IMR-90 (cell line): ENCODE measurements around the gene MAMDC4. TPM values are rescaled to one million over a fixed set of nuclear protein-coding genes. Genes with fewer than 3 reads are reported as not detected.

Experiments used
- ATAC-seq: fragments of 200-7000 bp; cut with Tn5 transposase; 2 replicates; pipeline ENCODE4 v1.9.1; 2020; ENCODE audit warnings: low read depth, mild to moderate bottlenecking, moderate library complexity
- BruUV-seq: library from RNA; stranded (reverse); fragments of 400-500 nt; replicated peaks from 2 replicates; lab custom pipeline; 2021; lab: Mats Ljungman, UMichigan
- CTCF ChIA-PET: fragments of 300-600 bp; formaldehyde crosslinking; extraction: SDS; loops from one replicate; lab custom pipeline; 2021; ENCODE audit warnings: antibody characterized with exemption; lab: Yijun Ruan, JAX
- POLR2A ChIA-PET: fragments of 300-600 bp; sonication (Branson Sonifier 250); formaldehyde crosslinking; loops from one replicate; lab custom pipeline; 2022; ENCODE audit warnings: antibody characterized with exemption; ENCODE audit not compliant: unreplicated experiment; lab: Charles Lee
- DNase-seq: peaks from one replicate; pipeline ENCODE4 v3.0.0; 2013
- H2AFZ ChIP-seq: replicated peaks from 2 replicates; pipeline ENCODE3; 2013; ENCODE audit warnings: low read length, mild to moderate bottlenecking; ENCODE audit not compliant: poor library complexity
- H2AK5ac ChIP-seq: 2 replicates; pipeline ENCODE4 v1.6.1; 2013; ENCODE audit warnings: low read depth, low read length, inconsistent platforms
- H2AK9ac ChIP-seq: replicated peaks from 2 replicates; pipeline ENCODE3; 2013; ENCODE audit warnings: mild to moderate bottlenecking, low read depth, low read length, moderate library complexity; ENCODE audit not compliant: poor library complexity
- H2BK120ac ChIP-seq: 2 replicates; pipeline ENCODE4 v1.6.1; 2013; ENCODE audit warnings: low read depth, low read length, inconsistent platforms
- H2BK15ac ChIP-seq: 3 replicates; pipeline ENCODE4 v1.6.1; 2013; ENCODE audit warnings: low read depth, low read length, inconsistent platforms
- H2BK20ac ChIP-seq: 2 replicates; pipeline ENCODE4 v1.6.1; 2013; ENCODE audit warnings: low read depth, mild to moderate bottlenecking, inconsistent platforms, low read length, moderate library complexity
- H2BK5ac ChIP-seq: 2 replicates; pipeline ENCODE4 v1.6.1; 2013; ENCODE audit warnings: mild to moderate bottlenecking, low read depth, low read length, inconsistent platforms; ENCODE audit not compliant: poor library complexity, severe bottlenecking
- H3K14ac ChIP-seq: replicated peaks from 2 replicates; pipeline ENCODE4 v1.6.1; 2013; ENCODE audit warnings: low read depth, low read length, inconsistent platforms
- H3K18ac ChIP-seq: 2 replicates; pipeline ENCODE4 v1.6.1; 2013; ENCODE audit warnings: low read depth, low read length, control low read depth
- H3K23ac ChIP-seq: 2 replicates; pipeline ENCODE4 v1.6.1; 2013; ENCODE audit warnings: low read depth, low read length, inconsistent platforms
- H3K27ac ChIP-seq: 2 replicates; pipeline ENCODE4 v1.5.1; 2013; ENCODE audit warnings: mild to moderate bottlenecking, control low read depth, low read length; ENCODE audit not compliant: insufficient read depth
- H3K27me3 ChIP-seq: 2 replicates; pipeline ENCODE4 v1.6.1; 2013; ENCODE audit warnings: low read length; ENCODE audit not compliant: control insufficient read depth, insufficient read depth
- H3K36me3 ChIP-seq: 2 replicates; pipeline ENCODE4 v1.6.1; 2013; ENCODE audit warnings: low read length, mixed read lengths; ENCODE audit not compliant: control insufficient read depth, insufficient read depth
- H3K4ac ChIP-seq: 2 replicates; pipeline ENCODE4 v1.6.1; 2013; ENCODE audit warnings: low read depth, low read length, inconsistent platforms
- H3K4me1 ChIP-seq: 2 replicates; pipeline ENCODE4 v1.6.1; 2013; ENCODE audit warnings: low read length, mixed read lengths; ENCODE audit not compliant: control insufficient read depth, insufficient read depth
- H3K4me2 ChIP-seq: 2 replicates; pipeline ENCODE4 v1.6.1; 2013; ENCODE audit warnings: low read depth, mild to moderate bottlenecking, control low read depth, low read length, moderate library complexity
- H3K4me3 ChIP-seq: 2 replicates; pipeline ENCODE4 v1.5.1; 2013; ENCODE audit warnings: low read depth, mild to moderate bottlenecking, control low read depth, low read length, moderate library complexity; ENCODE audit not compliant: insufficient read depth
- H3K56ac ChIP-seq: 2 replicates; pipeline ENCODE4 v1.6.1; 2013; ENCODE audit warnings: low read length, inconsistent platforms; ENCODE audit not compliant: insufficient read depth; ENCODE audit errors: extremely low read depth
- H3K79me1 ChIP-seq, 2 experiments: 2 replicates each; pipeline ENCODE4 v1.6.1; 2013; ENCODE audit warnings: low read length in 2 of 2, inconsistent platforms in 1 of 2, low read depth in 1 of 2
- H3K9ac ChIP-seq: 2 replicates; pipeline ENCODE4 v1.6.1; 2013; ENCODE audit warnings: low read depth, low read length, control low read depth
- H3K9me1 ChIP-seq: 2 replicates; pipeline ENCODE4 v1.6.1; 2013; ENCODE audit warnings: low read length, inconsistent platforms; ENCODE audit not compliant: insufficient read depth
- H3K9me3 ChIP-seq: 2 replicates; pipeline ENCODE4 v1.6.1; 2013; ENCODE audit warnings: low read length; ENCODE audit not compliant: control insufficient read depth, insufficient read depth
- H4K20me1 ChIP-seq: 2 replicates; pipeline ENCODE4 v1.6.1; 2013; ENCODE audit warnings: low read length, inconsistent platforms; ENCODE audit not compliant: insufficient read depth
- H4K5ac ChIP-seq: 2 replicates; pipeline ENCODE4 v1.6.1; 2013; ENCODE audit warnings: mild to moderate bottlenecking, low read depth, low read length, control low read depth
- H4K8ac ChIP-seq, 2 experiments: 2 replicates each; pipeline ENCODE4 v1.6.1; 2013; ENCODE audit warnings: low read depth in 2 of 2, low read length in 2 of 2, control low read depth in 1 of 2, inconsistent platforms in 1 of 2
- H4K91ac ChIP-seq: 2 replicates; pipeline ENCODE4 v1.6.1; 2013; ENCODE audit warnings: low read depth, low read length, inconsistent platforms; ENCODE audit not compliant: insufficient read depth
- CHD1 ChIP-seq: IDR thresholded peaks from 2 replicates; pipeline ENCODE4 v1.6.1; 2012; ENCODE audit warnings: low read depth, low read length, improper control_type of control experiment
- ELK1 ChIP-seq: fragments of 150-350 bp; IDR thresholded peaks from 2 replicates; pipeline ENCODE4 v1.6.1; 2016; ENCODE audit warnings: low read depth, mild to moderate bottlenecking, low read length, moderate library complexity, borderline replicate concordance
- MAFK ChIP-seq: IDR thresholded peaks from 2 replicates; pipeline ENCODE4 v1.6.1; 2012; ENCODE audit warnings: low read depth, low read length, improper control_type of control experiment
- MXI1 ChIP-seq: IDR thresholded peaks from 2 replicates; pipeline ENCODE4 v1.6.1; 2012; ENCODE audit warnings: low read depth, mild to moderate bottlenecking, low read length, moderate library complexity, borderline replicate concordance
- RFX5 ChIP-seq: IDR thresholded peaks from 2 replicates; pipeline ENCODE4 v1.8.0; 2012; ENCODE audit warnings: low read depth, mild to moderate bottlenecking, low read length, moderate library complexity
- SMC3 ChIP-seq: fragments of 150-350 bp; IDR thresholded peaks from 2 replicates; pipeline ENCODE4 v1.6.1; 2016; ENCODE audit warnings: low read depth, mild to moderate bottlenecking, antibody characterized with exemption, low read length, moderate library complexity
- USF2 ChIP-seq: fragments of 150-350 bp; IDR thresholded peaks from 2 replicates; pipeline ENCODE4 v1.6.1; 2017; ENCODE audit warnings: mild to moderate bottlenecking, antibody characterized with exemption, low read length, low read depth
- WGBS, 2 experiments: methylation state at CpG; one replicate each; pipeline versions ENCODE4 v1.1.5 to v1.1.7; 2013; ENCODE audit warnings: missing lambda C conversion rate in 2 of 2; ENCODE audit not compliant: insufficient read length in 1 of 2; ENCODE audit errors: extremely low coverage in 2 of 2; 5-methylcytosine and 5-hydroxymethylcytosine counted together
- dilution Hi-C: fragments of 300-500 bp; cut with HindIII; formaldehyde crosslinking; loops from one replicate; pipeline ENCODE4 v1.14.3; 2018; ENCODE audit warnings: low sequenced_read_pairs; ENCODE audit not compliant: unreplicated experiment
- in situ Hi-C: fragments of 300-500 bp; cut with MboI; formaldehyde crosslinking; loops from 3 replicates; pipeline ENCODE4 v1.14.3; 2019; ENCODE audit warnings: low sequenced_read_pairs, inconsistent platforms, mixed read lengths
- intact Hi-C: fragments of 100-400 bp; cut with micrococcal nuclease; formaldehyde crosslinking; loops from 2 replicates; pipeline ENCODE4 v1.10.0; 2022
- polyA plus RNA-seq, 3 experiments: library from polyadenylated mRNA; depleted of rRNA; stranded (reverse); fragments of >200 nt; gene quantifications; 2 replicates each; pipeline ENCODE4 v1.2.3, GENCODE V29; 2012; ENCODE audit warnings: low replicate concordance in 1 of 3
- total RNA-seq: library from RNA; depleted of rRNA; stranded (reverse); fragments of >200 nt; gene quantifications from 2 replicates; pipeline ENCODE4 v1.2.3, GENCODE V29; 2012
- TF ChIP-seq, protein P1 (sequence below): conservative IDR thresholded peaks from 2 replicates; pipeline ENCODE4 v1.5.1; 2012; ENCODE audit warnings: mild to moderate bottlenecking, low read depth, low read length, improper control_type of control experiment

The MAMDC4 gene
- total and polyA plus RNA-seq, 2 of the 4 experiments (the other 2 are of a cell fraction) = 0.18 to 3.5 TPM

DNA sequence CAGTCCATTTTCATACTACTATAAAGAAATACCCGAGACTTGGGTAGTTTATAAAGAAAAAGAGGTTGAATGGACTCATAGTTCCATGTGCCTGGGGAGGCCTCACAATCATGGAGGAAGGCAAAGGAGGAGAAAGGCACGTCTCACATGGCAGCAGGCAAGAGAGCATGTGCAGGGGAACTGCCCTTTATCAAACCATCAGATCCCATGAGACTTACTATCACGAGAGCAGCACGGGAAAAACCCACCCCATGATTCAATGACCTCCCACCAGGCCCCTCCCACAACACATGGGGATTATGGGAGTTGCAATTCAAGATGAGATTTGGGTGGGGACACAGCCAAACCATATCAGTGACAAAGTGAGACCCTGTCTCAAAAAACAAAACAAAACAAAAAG lies 54.1 kb downstream of the MAMDC4 start:
- H4K91ac ChIP-seq = no peak overlapping the region
- no peak overlapping the region for H2BK20ac ChIP-seq
- dilution Hi-C loops = no loop called here
- H3K9me3 ChIP-seq = no peaks in the 10 kb centered on the region
- H2AFZ ChIP-seq = no peak overlapping the region
- no peak overlapping the region for H4K5ac ChIP-seq
- in situ Hi-C loops = no loop called here
- no peak overlapping the region for H3K4me2 ChIP-seq
- H4K8ac ChIP-seq = no peak overlapping the region
- ATAC-seq = no peak
- H3K56ac ChIP-seq = no peak overlapping the region
- H3K4me1 ChIP-seq = peaks cover 13% of the 10 kb centered on the region
- TF ChIP-seq, protein P1, sequence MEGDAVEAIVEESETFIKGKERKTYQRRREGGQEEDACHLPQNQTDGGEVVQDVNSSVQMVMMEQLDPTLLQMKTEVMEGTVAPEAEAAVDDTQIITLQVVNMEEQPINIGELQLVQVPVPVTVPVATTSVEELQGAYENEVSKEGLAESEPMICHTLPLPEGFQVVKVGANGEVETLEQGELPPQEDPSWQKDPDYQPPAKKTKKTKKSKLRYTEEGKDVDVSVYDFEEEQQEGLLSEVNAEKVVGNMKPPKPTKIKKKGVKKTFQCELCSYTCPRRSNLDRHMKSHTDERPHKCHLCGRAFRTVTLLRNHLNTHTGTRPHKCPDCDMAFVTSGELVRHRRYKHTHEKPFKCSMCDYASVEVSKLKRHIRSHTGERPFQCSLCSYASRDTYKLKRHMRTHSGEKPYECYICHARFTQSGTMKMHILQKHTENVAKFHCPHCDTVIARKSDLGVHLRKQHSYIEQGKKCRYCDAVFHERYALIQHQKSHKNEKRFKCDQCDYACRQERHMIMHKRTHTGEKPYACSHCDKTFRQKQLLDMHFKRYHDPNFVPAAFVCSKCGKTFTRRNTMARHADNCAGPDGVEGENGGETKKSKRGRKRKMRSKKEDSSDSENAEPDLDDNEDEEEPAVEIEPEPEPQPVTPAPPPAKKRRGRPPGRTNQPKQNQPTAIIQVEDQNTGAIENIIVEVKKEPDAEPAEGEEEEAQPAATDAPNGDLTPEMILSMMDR = no peak
- TF ChIP-seq SMC3 (no peak), USF2 (no peak), MXI1 (no peak), ELK1 (no peak), RFX5 (no peak), CHD1 (no peak), MAFK (no peak)
- no peak overlapping the region for H3K27ac ChIP-seq
- DNase-seq = no peak
- no peak overlapping the region for H3K18ac ChIP-seq
- H2BK120ac ChIP-seq = no peak overlapping the region
- H2BK15ac ChIP-seq = no peak overlapping the region
- BruUV-seq = no TSS peak
- intact Hi-C loops = no loop called here
- 0 out of 2 replicates have a peak, but pooled peaks cover 9% of the 10 kb centered on the region for H3K9me1 ChIP-seq
- H3K79me1 ChIP-seq = peaks cover 7 to 36% of the 10 kb centered on the region in 2 experiments; a peak in 3 of 4 replicates
- no CpG with 5 or more reads among the region's 4 CpGs for WGBS, 2 experiments
- H3K9ac ChIP-seq = no peak overlapping the region
- H3K36me3 ChIP-seq = peaks cover 25% of the 10 kb centered on the region
- no peak overlapping the region for H2AK5ac ChIP-seq
- ChIA-PET CTCF (no interaction called here), POLR2A (no interaction called here)
- no peaks in the 10 kb centered on the region; the same call in 1 of the 2 replicates for H4K20me1 ChIP-seq
- H2BK5ac ChIP-seq = no peak overlapping the region
- H2AK9ac ChIP-seq = no peak overlapping the region
- no peak overlapping the region for H3K4ac ChIP-seq
- no peak overlapping the region for H3K23ac ChIP-seq
- H3K27me3 ChIP-seq = no peaks in the 10 kb centered on the region
- no peak overlapping the region for H3K4me3 ChIP-seq
- no peak overlapping the region for H3K14ac ChIP-seq
